Effector CD8-positive, alpha-beta T cell (primary cell): ENCODE results near the gene VAMP3.
"Not testable (repeated sequence)": the region's sequence is repeated elsewhere in the genome, so short reads cannot be mapped to it uniquely, and the experiment has no call there.

ENCODE experiments used
- DNase-seq: peaks from one replicate; lab custom pipeline; 2025; lab: John Stamatoyannopoulos, UW

Gene VAMP3

GRCh38 chr1:7768583-7768982, 2.5 kb upstream of the VAMP3 start:
- no peak for DNase-seq

GRCh38 chr1:7769673-7770412, 1.3 kb upstream of the VAMP3 start:
- no peak for DNase-seq

GRCh38 chr1:7770669-7770996, 463 bp upstream of the VAMP3 start:
- DNase-seq = no peak

- no peak for DNase-seq
Measured at GRCh38 chr1:7771823-7772299, 765 bp downstream of the VAMP3 start.

GRCh38 chr1:7777591-7777990, 6.5 kb downstream of the VAMP3 start:
- DNase-seq = no peak

- no peak for DNase-seq
Measured at GRCh38 chr1:7778133-7778628, 7.1 kb downstream of the VAMP3 start.

- no peak for DNase-seq
Measured at GRCh38 chr1:7780976-7781375, 9.9 kb downstream of the VAMP3 start.

- DNase-seq = no peak
Measured at GRCh38 chr1:7781501-7781900, 10.4 kb downstream of the VAMP3 start.

GRCh38 chr1:7781923-7782495, 10.9 kb downstream of the VAMP3 start:
- DNase-seq = no peak

GRCh38 chr1:7783178-7783711, 12.1 kb downstream of the VAMP3 start:
- DNase-seq = no peak

GRCh38 chr1:7783826-7784491, 12.9 kb downstream of the VAMP3 start, which contains the start of gene PER3:
TSS of gene PER3 (plus strand) at chr1:7784291. CDS start at chr1:7784878, 587 bp downstream.
- DNase-seq = peak; percentile 93

GRCh38 chr1:7784492-7785071, 13.5 kb downstream of the VAMP3 start:
- DNase-seq = no peak

- no peak for DNase-seq
Measured at GRCh38 chr1:7785108-7785507, 14.0 kb downstream of the VAMP3 start.

GRCh38 chr1:7786795-7787194, 15.7 kb downstream of the VAMP3 start:
- DNase-seq = no peak

- DNase-seq = no peak
Measured at GRCh38 chr1:7789828-7790227, 18.7 kb downstream of the VAMP3 start.

GRCh38 chr1:7791027-7791426, 19.9 kb downstream of the VAMP3 start:
- not testable (repeated sequence) for DNase-seq

GRCh38 chr1:7795406-7795805, 24.3 kb downstream of the VAMP3 start:
- DNase-seq = no peak

- DNase-seq = no peak
Measured at GRCh38 chr1:7805460-7805859, 34.4 kb downstream of the VAMP3 start.

- DNase-seq = no peak
Measured at GRCh38 chr1:7808253-7808844, 37.3 kb downstream of the VAMP3 start.

- no peak for DNase-seq
Measured at GRCh38 chr1:7809742-7810141, 38.6 kb downstream of the VAMP3 start.

- no peak for DNase-seq
Measured at GRCh38 chr1:7810395-7810794, 39.3 kb downstream of the VAMP3 start.

GRCh38 chr1:7811476-7811875, 40.4 kb downstream of the VAMP3 start:
- DNase-seq = no peak
